Astrocyte of the spinal cord (primary cell): ENCODE results near the gene GUCY1A2.

ENCODE experiments used
- DNase-seq: peaks from one replicate; pipeline ENCODE4 v3.0.0; 2011; ENCODE audit warnings: low read depth, low spot score
- H3K4me3 ChIP-seq: 2 replicates; pipeline ENCODE4 v1.5.1; 2011; ENCODE audit warnings: low read depth, mild to moderate bottlenecking, low read length, moderate library complexity
- CTCF ChIP-seq: IDR thresholded peaks from 2 replicates; pipeline ENCODE4 v1.5.1; 2012; ENCODE audit warnings: low read depth, mild to moderate bottlenecking, low read length, inconsistent platforms
- in situ Hi-C: cut with HindIII; loops from 2 replicates; pipeline ENCODE4 v1.10.0; 2017; ENCODE audit warnings: low sequenced_read_pairs

Gene GUCY1A2

DNA sequence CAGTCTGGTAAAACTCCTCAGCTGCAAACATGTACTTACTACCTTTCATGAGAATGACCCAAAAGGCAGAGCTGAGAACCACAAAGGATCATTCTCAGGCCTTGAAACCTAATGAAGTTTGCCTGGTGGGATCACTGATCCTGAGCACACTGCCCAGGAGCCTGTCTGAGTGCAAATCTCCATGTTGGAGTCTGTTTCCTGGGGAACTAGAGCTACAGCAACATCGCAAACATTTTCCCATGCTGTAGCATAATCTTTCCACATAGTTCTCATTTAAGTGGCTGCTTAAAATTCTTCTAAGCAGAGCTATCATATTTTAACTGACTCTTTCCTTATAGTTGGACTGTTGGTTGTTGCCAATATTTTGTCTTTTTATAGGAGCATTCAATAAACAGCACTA, 58.5 kb downstream of the GUCY1A2 start:
- no peak for TF ChIP-seq CTCF
- DNase-seq, result peak; percentile 49
- in situ Hi-C loops, result no loop called here
- no peak overlapping the region for H3K4me3 ChIP-seq

DNA sequence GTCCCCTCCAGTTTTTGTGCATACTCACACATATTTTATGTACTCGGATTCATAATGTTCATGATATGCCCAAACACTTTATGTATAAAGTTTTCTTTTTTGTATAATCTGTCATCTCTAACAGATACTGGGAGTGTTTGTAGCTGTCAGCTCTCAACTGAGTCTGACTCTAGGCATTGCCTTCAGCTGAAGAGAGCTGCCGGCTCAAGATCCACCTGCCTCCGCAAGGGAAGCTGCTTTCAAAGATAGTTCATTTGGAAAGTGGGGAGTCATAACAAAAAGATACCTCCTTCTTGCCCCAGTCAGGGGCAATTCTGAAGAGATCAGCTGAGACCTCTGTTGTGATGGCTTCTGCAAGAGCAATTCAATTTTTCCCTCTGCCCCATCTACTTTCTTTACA, 58.9 kb downstream of the GUCY1A2 start:
- in situ Hi-C loops, result no loop called here
- TF ChIP-seq CTCF, result no peak
- DNase-seq, result no peak
- H3K4me3 ChIP-seq, result no peak overlapping the region

DNA sequence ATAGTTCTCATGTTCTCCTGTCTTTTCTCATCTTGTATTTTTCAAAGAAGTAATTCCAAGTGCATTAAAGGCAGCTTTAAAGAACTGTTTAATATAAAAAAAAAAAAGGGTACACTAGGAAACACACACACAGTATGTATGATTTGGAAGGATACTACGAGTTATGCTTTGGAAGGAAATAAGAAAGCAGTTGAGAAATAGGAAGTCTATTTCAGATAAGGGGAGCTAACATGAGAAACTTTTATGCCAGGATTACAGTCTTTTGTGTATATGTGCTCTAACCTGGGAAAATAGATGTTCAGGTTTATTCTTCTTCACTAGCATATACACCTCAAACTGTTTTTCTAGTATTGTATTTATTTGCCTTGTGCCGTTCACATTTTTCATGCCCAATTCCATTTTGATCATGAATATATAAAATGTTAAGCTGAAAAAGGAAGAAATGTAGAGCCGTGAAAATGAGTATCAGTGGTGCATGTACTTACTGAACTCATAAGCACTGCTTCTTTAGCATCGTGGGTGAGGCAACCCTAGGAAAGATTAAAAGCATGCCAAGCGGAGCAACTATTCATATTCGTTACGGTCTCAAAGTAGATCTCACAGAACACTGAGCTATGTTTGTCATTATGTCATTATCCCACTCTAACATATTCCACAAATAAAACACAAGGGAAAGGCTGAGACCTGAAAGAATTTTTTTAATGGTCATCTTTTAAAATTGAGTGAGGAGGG, 59.6 kb downstream of the GUCY1A2 start:
- no peak for DNase-seq
- in situ Hi-C loops, result no loop called here
- TF ChIP-seq CTCF, result no peak
- no peak overlapping the region for H3K4me3 ChIP-seq

DNA sequence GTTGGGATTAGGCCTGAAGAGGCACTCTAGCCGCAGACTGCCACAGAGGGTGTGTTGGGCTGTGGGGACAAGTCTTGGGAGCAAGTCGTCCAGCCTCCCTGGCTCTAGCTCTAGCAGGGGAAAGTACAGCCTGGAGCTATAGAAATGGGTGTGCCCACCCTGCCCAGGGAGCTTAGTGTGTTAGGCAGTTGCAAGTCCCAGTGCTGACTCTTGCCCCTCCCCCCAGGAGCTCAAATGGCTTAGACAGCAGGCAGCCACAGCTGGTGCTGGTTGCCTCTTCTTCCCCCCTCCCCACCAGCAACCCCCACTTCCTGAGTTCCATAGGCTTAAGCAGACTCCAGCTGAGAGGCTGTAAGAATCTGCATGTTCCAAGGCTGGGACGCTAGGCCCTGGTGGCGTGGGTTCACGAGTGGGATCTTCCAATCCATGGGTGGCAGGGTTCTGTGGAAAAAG, 61.2 kb downstream of the GUCY1A2 start:
- H3K4me3 ChIP-seq, result no peak overlapping the region
- DNase-seq, result no peak
- in situ Hi-C loops, result no loop called here
- TF ChIP-seq CTCF, result no peak

DNA sequence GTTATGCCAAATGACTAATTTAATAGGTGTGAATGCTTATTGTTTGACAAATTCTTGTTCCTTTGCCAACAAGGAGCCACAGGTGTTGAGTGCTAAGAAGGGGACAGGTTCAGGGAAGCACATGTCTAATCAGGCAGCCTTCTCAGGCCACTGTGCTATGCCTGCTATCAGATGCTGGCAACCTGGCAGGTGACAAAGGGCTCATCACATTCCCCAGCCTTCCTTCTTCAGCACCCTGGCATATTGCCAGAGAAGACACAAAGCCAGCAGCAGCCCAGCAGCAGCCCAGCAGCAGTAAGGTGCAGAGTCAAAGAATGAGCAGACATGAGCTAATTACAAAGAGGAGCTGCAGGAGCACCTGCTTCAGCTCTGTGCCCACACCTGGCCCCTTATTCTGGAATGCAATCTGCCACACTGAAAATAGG, 68.2 kb downstream of the GUCY1A2 start:
- no peak overlapping the region for H3K4me3 ChIP-seq
- TF ChIP-seq CTCF, result no peak
- DNase-seq, result no peak
- in situ Hi-C loops, result no loop called here

GRCh38 chr11:106943089-106943488, 75.2 kb downstream of the GUCY1A2 start:
- no peak overlapping the region for H3K4me3 ChIP-seq
- in situ Hi-C loops, result no loop called here
- no peak for TF ChIP-seq CTCF
- no peak for DNase-seq
